Upper lobe of left lung (tissue), 6 donors: Measurements from ENCODE around the gene CEP72. TPM values are rescaled to one million over a fixed set of nuclear protein-coding genes. Genes with fewer than 3 reads are reported as not detected.

Experiments
- ATAC-seq, 2 donors: fragments of 200-7000 bp; cut with Tn5 transposase; one replicate each; pipeline ENCODE4 v1.9.1; 2022; ENCODE audit warnings: mild to moderate bottlenecking in 2 of 2, moderate library complexity in 2 of 2; ENCODE audit not compliant: low FRiP score in 2 of 2
- DNase-seq, 2 donors: peaks; one replicate each; pipeline ENCODE4 v3.0.0-alpha.2; 2019 to 2020
- H3K27ac ChIP-seq, 4 donors: fragments of 200-600 bp; sonication (generic); one replicate each; pipeline ENCODE4 v1.5.1; 2016 to 2019
- H3K27me3 ChIP-seq, 4 donors: fragments of 200-600 bp; sonication (generic); one replicate each; pipeline ENCODE4 v1.5.1; 2017 to 2019
- H3K36me3 ChIP-seq, 4 donors: fragments of 200-600 bp; sonication (generic); one replicate each; pipeline ENCODE4 v1.5.1; 2016 to 2019
- H3K4me1 ChIP-seq, 4 donors: fragments of 200-600 bp; sonication (generic); one replicate each; pipeline ENCODE4 v1.5.1; 2018 to 2019
- H3K4me3 ChIP-seq, 4 donors: fragments of 200-600 bp; sonication (generic); one replicate each; pipeline ENCODE4 v1.5.1; 2017 to 2019; ENCODE audit warnings: mild to moderate bottlenecking in 2 of 4, moderate library complexity in 1 of 4
- H3K9me3 ChIP-seq, 4 donors: fragments of 200-600 bp; sonication (generic); one replicate each; pipeline ENCODE4 v1.5.1; 2018 to 2019
- CTCF ChIP-seq, 6 experiments: fragments of 450-650 bp in 4 of 6; fragments of 200-600 bp in 2 of 6; sonication (generic) in 2 of 6; IDR thresholded peaks; one replicate each; pipeline ENCODE4 v1.5.1; 2016 to 2019; ENCODE audit warnings: antibody characterized with exemption in 6 of 6
- EP300 ChIP-seq, 4 donors: sonication (generic); formaldehyde crosslinking; IDR thresholded peaks; one replicate each; pipeline ENCODE4 v1.5.1; 2017; ENCODE audit warnings: antibody characterized with exemption in 4 of 4, control low read depth in 2 of 4
- POLR2A ChIP-seq, 4 donors: fragments of 450-650 bp; IDR thresholded peaks; one replicate each; pipeline ENCODE4 v1.5.1; 2016 to 2017; ENCODE audit warnings: antibody characterized with exemption in 4 of 4, mild to moderate bottlenecking in 2 of 4
- POLR2AphosphoS5 ChIP-seq, 2 donors: sonication (generic); formaldehyde crosslinking; IDR thresholded peaks; one replicate each; pipeline ENCODE4 v1.5.1; 2017; ENCODE audit warnings: antibody characterized with exemption in 2 of 2
- WGBS, 2 donors: methylation state at CpG; one replicate each; pipeline ENCODE4 v1.1.5; 2017 to 2018; 5-methylcytosine and 5-hydroxymethylcytosine counted together
- total RNA-seq, 6 donors: library from RNA; depleted of rRNA in 4 of 6; stranded (reverse); fragments of >200 nt in 4 of 6; gene quantifications; one replicate each; pipeline versions ENCODE4 v1.1.0 to v1.2.1, GENCODE V29; 2016 to 2021
- donor health status: DM: no; HTN: no; CAD: no; lungs with moderate emphysema.
- donor health status: DM: no; HTN: yes; CAD: no; lungs with severe emphysema.

The CEP72 gene
- total RNA-seq, 6 donors from 2014 or later, result 6.8 to 21.0 (median 9.4) TPM

GRCh38 chr5:585962-586628 is 26.0 kb upstream of the CEP72 start:
- Histone ChIP-seq H3K27ac (no peak overlapping the region), H3K9me3 (no peaks in the 10 kb centered on the region), H3K4me3 (no peak overlapping the region), H3K27me3 (no peaks in the 10 kb centered on the region), H3K36me3 (no peaks in the 10 kb centered on the region), H3K4me1 (no peaks in the 10 kb centered on the region)
- ATAC-seq (no peak), DNase-seq (no peak)
- WGBS, 2 donors, result 53% methylated on average over 9 of the region's 9 CpGs
- TF ChIP-seq POLR2AphosphoS5 (IDR thresholded peaks at IDR 0.05) (no peak), EP300 (IDR thresholded peaks at IDR 0.05) (no peak), POLR2A (IDR thresholded peaks at IDR 0.05) (no peak), CTCF (IDR thresholded peaks at IDR 0.05) (no peak)

- H3K27ac ChIP-seq, result no peak overlapping the region
- H3K4me1 ChIP-seq, result no peaks in the 10 kb centered on the region
- ATAC-seq, result peak in 1 of 2 donors; percentile 19
- no peaks in the 10 kb centered on the region for H3K9me3 ChIP-seq
- 80 to 90% methylated on average over 7 to 9 of the region's 9 CpGs for WGBS, 2 donors
- no peaks in the 10 kb centered on the region for H3K27me3 ChIP-seq
- no peak for TF ChIP-seq CTCF (IDR thresholded peaks at IDR 0.05)
- TF ChIP-seq POLR2AphosphoS5 (IDR thresholded peaks at IDR 0.05), result no peak
- TF ChIP-seq POLR2A (IDR thresholded peaks at IDR 0.05), result no peak
- no peak for TF ChIP-seq EP300 (IDR thresholded peaks at IDR 0.05)
- H3K36me3 ChIP-seq, result no peaks in the 10 kb centered on the region
- H3K4me3 ChIP-seq, result no peak overlapping the region
- DNase-seq, result no peak
Measured at GRCh38 chr5:586751-587285, 25.3 kb upstream of the CEP72 start.

- Histone ChIP-seq H3K9me3 (no peaks in the 10 kb centered on the region), H3K4me1 (no peaks in the 10 kb centered on the region), H3K36me3 (no peaks in the 10 kb centered on the region), H3K27me3 (no peaks in the 10 kb centered on the region), H3K4me3 (no peak overlapping the region), H3K27ac (no peak overlapping the region)
- TF ChIP-seq POLR2AphosphoS5 (IDR thresholded peaks at IDR 0.05) (no peak), POLR2A (IDR thresholded peaks at IDR 0.05) (no peak), EP300 (IDR thresholded peaks at IDR 0.05) (no peak), CTCF (IDR thresholded peaks at IDR 0.05) (no peak)
- 71% methylated on average over 3 to 6 of the region's 6 CpGs for WGBS, 2 donors
- DNase-seq, result no peak
- no peak for ATAC-seq
Measured at GRCh38 chr5:587403-587802, 24.7 kb upstream of the CEP72 start.

GRCh38 chr5:588406-588995 is 23.6 kb upstream of the CEP72 start:
- ATAC-seq, result no peak
- 68 to 74% methylated on average over 9 to 11 of the region's 11 CpGs for WGBS, 2 donors
- H3K27me3 ChIP-seq, result no peaks in the 10 kb centered on the region

More at GRCh38 chr5:588406-588995, 23.6 kb upstream of the CEP72 start:
- Histone ChIP-seq H3K27ac (no peak overlapping the region), H3K4me3 (no peak overlapping the region), H3K4me1 (no peaks in the 10 kb centered on the region), H3K36me3 (no peaks in the 10 kb centered on the region), H3K9me3 (no peaks in the 10 kb centered on the region)
- no peak for TF ChIP-seq POLR2A (IDR thresholded peaks at IDR 0.05)
- no peak for TF ChIP-seq POLR2AphosphoS5 (IDR thresholded peaks at IDR 0.05)
- no peak for TF ChIP-seq CTCF (IDR thresholded peaks at IDR 0.05)
- TF ChIP-seq EP300 (IDR thresholded peaks at IDR 0.05), result no peak
- no peak for DNase-seq
